K562 (cell line): ENCODE data around the gene HDGFL2. TPM values are rescaled to one million over a fixed set of nuclear protein-coding genes. Genes with fewer than 3 reads are reported as not detected.

Experiments
- ATF4 ChIP-seq: fragments of 450-650 bp; formaldehyde crosslinking; IDR thresholded peaks from 2 replicates; pipeline ENCODE4 v1.4.0; 2022; ENCODE audit warnings: mild to moderate bottlenecking, moderate library complexity
- CBFB ChIP-seq: sonication (generic); formaldehyde crosslinking; IDR thresholded peaks from 2 replicates; pipeline ENCODE4 v1.4.0; 2020; ENCODE audit warnings: mild to moderate bottlenecking, missing genetic modification reagents
- CBX3 ChIP-seq, 2 experiments: IDR thresholded peaks; 1 replicate in 1 of 2; 2 replicates in 1 of 2; pipeline ENCODE4 v1.6.1; 2012; ENCODE audit warnings: inconsistent platforms in 2 of 2, low read length in 2 of 2, borderline replicate concordance in 1 of 2, control low read depth in 1 of 2
- FIP1L1 ChIP-seq: fragments of 200-400 bp; formaldehyde crosslinking; IDR thresholded peaks from 2 replicates; pipeline ENCODE4 v1.6.1; 2018; ENCODE audit warnings: mild to moderate bottlenecking, low read depth, low read length; ENCODE audit not compliant: poor library complexity, severe bottlenecking
- MNT ChIP-seq, 2 experiments: fragments of 450-650 bp; conservative IDR thresholded peaks; 2 replicates each; pipeline ENCODE4 v1.6.1; 2017; ENCODE audit warnings: mild to moderate bottlenecking in 2 of 2, moderate library complexity in 2 of 2
- NCOA2 ChIP-seq, 2 experiments: fragments of 450-650 bp; IDR thresholded peaks; 2 replicates each; pipeline ENCODE4 v1.6.1; 2018; ENCODE audit warnings: mild to moderate bottlenecking in 2 of 2, moderate library complexity in 1 of 2; ENCODE audit not compliant: partially characterized antibody in 2 of 2
- NFE2 ChIP-seq: IDR thresholded peaks from 2 replicates; pipeline ENCODE4 v1.6.1; 2014; ENCODE audit warnings: antibody characterized with exemption, low read depth
- ZNF140 ChIP-seq: fragments of 250-450 bp; sonication (Bioruptor Pico); IDR thresholded peaks from 2 replicates; pipeline ENCODE4 v1.8.0; 2021; ENCODE audit warnings: moderate library complexity, mild to moderate bottlenecking, inconsistent platforms
- polyA plus RNA-seq, 8 experiments: library from polyadenylated mRNA; depleted of rRNA in 4 of 8; stranded (reverse) in 5 of 8; unstranded in 3 of 8; fragments of >200 nt; fragmentation: Nextera tagmentation in 2 of 8; fragmentation: Illumina TruSeq in 1 of 8; extraction: Ambion mirVana in 2 of 8; extraction: Trizol in 1 of 8; gene quantifications; 2 replicates each; pipeline versions ENCODE4 v1.2.1 to v1.2.3, GENCODE V29; 2011 to 2014; ENCODE audit warnings: inconsistent platforms in 1 of 8, missing spikeins in 1 of 8
- total RNA-seq, 7 experiments: library from RNA; depleted of rRNA in 6 of 7; stranded (reverse); fragments of >200 nt in 6 of 7; fragmentation: Illumina TruSeq in 2 of 7; extraction: Trizol in 2 of 7; gene quantifications; 2 replicates each; pipeline versions ENCODE4 v1.2.1 to v1.2.3, GENCODE V29; 2011 to 2021; ENCODE audit warnings: low replicate concordance in 1 of 7

HDGFL2 gene
- total and polyA plus RNA-seq, 9 of the 15 experiments (the other 6 are each of a cell fraction or from before 2014, with no cell fraction given): 0.13 to 61.7 (median 16.0) TPM

GRCh38 chr19:4445963-4446703 lies 26.0 kb upstream of the HDGFL2 start (continued):
- TF ChIP-seq ZNF140 (CRISPR knock-in tag) (no peak), MNT (conservative IDR thresholded peaks at IDR 0.05) (no peak), NCOA2 (IDR thresholded peaks at IDR 0.05; ENCODE audit: partially characterized antibody in 2 of 2) (no peak), ATF4 (no peak), CBFB (CRISPR knock-in tag) (no peak), CBX3 (IDR thresholded peaks at IDR 0.05; ENCODE audit: borderline replicate concordance in 1 of 2, low read length in 2 of 2) (no peak), FIP1L1 (peak; percentile 54), NFE2 (no peak)
